ENCODE measurements around the gene SGPP2. TPM values are rescaled to one million over a fixed set of nuclear protein-coding genes. Genes with fewer than 3 reads are reported as not detected.
"Not testable (repeated sequence)": the region's sequence is repeated elsewhere in the genome, so short reads cannot be mapped to it uniquely, and the experiment has no call there.

The SGPP2 gene
- total and polyA plus RNA-seq, 2 experiments from 2014 or later: 0.08 TPM; not detected in 1

DNA sequence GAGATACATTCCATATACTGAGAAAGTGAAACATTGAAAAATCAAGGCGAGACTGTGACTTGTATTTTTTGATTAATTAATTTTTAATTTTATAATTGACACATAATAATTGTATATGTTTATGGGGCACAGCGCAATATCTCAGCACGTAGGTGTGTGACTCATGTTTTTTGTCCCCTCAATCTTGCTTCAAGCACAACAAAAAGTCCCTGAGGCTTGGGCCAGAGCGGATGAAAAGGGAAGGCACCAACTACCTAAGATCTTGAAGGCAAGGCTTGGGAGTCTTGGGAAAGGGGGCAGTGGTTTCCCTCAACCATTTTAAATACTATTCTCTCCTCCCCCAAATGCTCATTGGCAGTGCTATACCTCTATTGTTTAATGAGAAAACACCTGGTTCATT is 9.9 kb downstream of the SGPP2 start (continued):
- TF ChIP-seq ZNF462 (CRISPR knock-in tag; IDR thresholded peaks at IDR 0.05): no peak

GRCh38 chr2:222435400-222436039 is 11.2 kb downstream of the SGPP2 start:
- H3K27me3 Mint-ChIP-seq (ENCODE audit: insufficient read depth, low read depth, poor library complexity): peaks cover 34% of the 10 kb centered on the region
- not testable (repeated sequence) for H3K4me3 ChIP-seq; H3K27ac ChIP-seq (ENCODE audit: low read depth); H2AFZ ChIP-seq; H4K20me1 ChIP-seq (replicated peaks; ENCODE audit: insufficient read depth); H3K36me3 Mint-ChIP-seq (ENCODE audit: low read depth); H3F3A ChIP-seq (replicated peaks; ENCODE audit: low read depth); H3K9me3 Mint-ChIP-seq; H3K79me2 ChIP-seq (replicated peaks; ENCODE audit: insufficient read depth); H3K9me2 ChIP-seq (ENCODE audit: insufficient read depth); H3K4me1 Mint-ChIP-seq; ATAC-seq; H3K4me2 ChIP-seq; H3K27ac Mint-ChIP-seq; H3K36me3 ChIP-seq (ENCODE audit: insufficient read depth); H3K4me1 ChIP-seq (ENCODE audit: insufficient read depth); H3K4me3 Mint-ChIP-seq; DNase-seq (ENCODE audit: low spot score)
- peaks cover 54% of the 10 kb centered on the region for H3K27me3 ChIP-seq (ENCODE audit: insufficient read depth)

DNA sequence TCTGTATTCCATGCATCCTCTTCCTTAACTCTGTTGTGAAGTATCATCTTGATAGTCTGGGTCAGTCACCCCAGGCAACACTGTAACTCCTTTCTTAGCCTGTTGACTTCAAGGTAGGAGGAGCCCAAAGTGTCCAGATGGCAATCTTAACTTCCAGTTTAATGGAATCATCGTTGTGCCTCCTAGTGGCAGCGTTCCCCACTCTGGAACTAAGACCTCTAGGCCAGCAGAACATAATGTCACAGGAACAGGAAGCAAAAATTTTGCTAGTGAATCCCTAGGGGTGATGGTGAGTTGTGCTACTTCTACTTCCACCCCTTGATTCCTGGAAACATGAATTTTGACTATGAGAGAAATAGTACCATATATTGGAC is 11.7 kb downstream of the SGPP2 start:
- peak; percentile 19 for DNase-seq (ENCODE audit: low spot score)
- H3K27me3 ChIP-seq (ENCODE audit: insufficient read depth): peaks cover 49% of the 10 kb centered on the region
- no peak overlapping the region for H3K4me2 ChIP-seq
- no peaks in the 10 kb centered on the region for H3K36me3 ChIP-seq (ENCODE audit: insufficient read depth)
- peaks cover 4% of the 10 kb centered on the region; the same call in 1 of the 2 replicates for H3K4me1 ChIP-seq (ENCODE audit: insufficient read depth)
- Mint-ChIP-seq H3K9me3 (no peaks in the 10 kb centered on the region), H3K4me1 (peaks cover 10% of the 10 kb centered on the region; the same call in 2 of the 3 replicates), H3K36me3 (ENCODE audit: low read depth) (no peaks in the 10 kb centered on the region), H3K4me3 (no peak overlapping the region), H3K27ac (no peak overlapping the region), H3K27me3 (ENCODE audit: insufficient read depth, low read depth, poor library complexity) (peaks cover 30% of the 10 kb centered on the region)
- H4K20me1 ChIP-seq (replicated peaks; ENCODE audit: insufficient read depth): no peaks in the 10 kb centered on the region; the same call in 1 of the 2 replicates
- no peak overlapping the region for H3K4me3 ChIP-seq
- no peak for ATAC-seq
- no peaks in the 10 kb centered on the region for H3K79me2 ChIP-seq (replicated peaks; ENCODE audit: insufficient read depth)
- no peaks in the 10 kb centered on the region for H3F3A ChIP-seq (replicated peaks; ENCODE audit: low read depth)
- no peaks in the 10 kb centered on the region for H3K9me2 ChIP-seq (ENCODE audit: insufficient read depth)
- no peak overlapping the region for H2AFZ ChIP-seq
- no peak overlapping the region for H3K27ac ChIP-seq (ENCODE audit: low read depth)
- TF ChIP-seq ZNF114 (CRISPR knock-in tag; IDR thresholded peaks at IDR 0.05) (no peak), POLR2AphosphoS5 (IDR thresholded peaks at IDR 0.05; ENCODE audit: low read depth) (no peak), ETS1 (IDR thresholded peaks at IDR 0.05) (no peak), CREB1 (CRISPR knock-in tag; IDR thresholded peaks at IDR 0.05; ENCODE audit: low read depth) (no peak)
- TF ChIP-seq, protein P1, sequence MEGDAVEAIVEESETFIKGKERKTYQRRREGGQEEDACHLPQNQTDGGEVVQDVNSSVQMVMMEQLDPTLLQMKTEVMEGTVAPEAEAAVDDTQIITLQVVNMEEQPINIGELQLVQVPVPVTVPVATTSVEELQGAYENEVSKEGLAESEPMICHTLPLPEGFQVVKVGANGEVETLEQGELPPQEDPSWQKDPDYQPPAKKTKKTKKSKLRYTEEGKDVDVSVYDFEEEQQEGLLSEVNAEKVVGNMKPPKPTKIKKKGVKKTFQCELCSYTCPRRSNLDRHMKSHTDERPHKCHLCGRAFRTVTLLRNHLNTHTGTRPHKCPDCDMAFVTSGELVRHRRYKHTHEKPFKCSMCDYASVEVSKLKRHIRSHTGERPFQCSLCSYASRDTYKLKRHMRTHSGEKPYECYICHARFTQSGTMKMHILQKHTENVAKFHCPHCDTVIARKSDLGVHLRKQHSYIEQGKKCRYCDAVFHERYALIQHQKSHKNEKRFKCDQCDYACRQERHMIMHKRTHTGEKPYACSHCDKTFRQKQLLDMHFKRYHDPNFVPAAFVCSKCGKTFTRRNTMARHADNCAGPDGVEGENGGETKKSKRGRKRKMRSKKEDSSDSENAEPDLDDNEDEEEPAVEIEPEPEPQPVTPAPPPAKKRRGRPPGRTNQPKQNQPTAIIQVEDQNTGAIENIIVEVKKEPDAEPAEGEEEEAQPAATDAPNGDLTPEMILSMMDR (conservative IDR thresholded peaks at IDR 0.05; ENCODE audit: low read depth in 2 of 2): peak; percentile 25 to 53
